ENCODE data around the gene SERPINA1. TPM values are rescaled to one million over a fixed set of nuclear protein-coding genes. Genes with fewer than 3 reads are reported as not detected.
A peak's percentile ranks its signal among the peaks of the same experiment; 100 is the strongest.

Gene SERPINA1
- total RNA-seq, 1 donor from 2014 or later, result not detected

DNA sequence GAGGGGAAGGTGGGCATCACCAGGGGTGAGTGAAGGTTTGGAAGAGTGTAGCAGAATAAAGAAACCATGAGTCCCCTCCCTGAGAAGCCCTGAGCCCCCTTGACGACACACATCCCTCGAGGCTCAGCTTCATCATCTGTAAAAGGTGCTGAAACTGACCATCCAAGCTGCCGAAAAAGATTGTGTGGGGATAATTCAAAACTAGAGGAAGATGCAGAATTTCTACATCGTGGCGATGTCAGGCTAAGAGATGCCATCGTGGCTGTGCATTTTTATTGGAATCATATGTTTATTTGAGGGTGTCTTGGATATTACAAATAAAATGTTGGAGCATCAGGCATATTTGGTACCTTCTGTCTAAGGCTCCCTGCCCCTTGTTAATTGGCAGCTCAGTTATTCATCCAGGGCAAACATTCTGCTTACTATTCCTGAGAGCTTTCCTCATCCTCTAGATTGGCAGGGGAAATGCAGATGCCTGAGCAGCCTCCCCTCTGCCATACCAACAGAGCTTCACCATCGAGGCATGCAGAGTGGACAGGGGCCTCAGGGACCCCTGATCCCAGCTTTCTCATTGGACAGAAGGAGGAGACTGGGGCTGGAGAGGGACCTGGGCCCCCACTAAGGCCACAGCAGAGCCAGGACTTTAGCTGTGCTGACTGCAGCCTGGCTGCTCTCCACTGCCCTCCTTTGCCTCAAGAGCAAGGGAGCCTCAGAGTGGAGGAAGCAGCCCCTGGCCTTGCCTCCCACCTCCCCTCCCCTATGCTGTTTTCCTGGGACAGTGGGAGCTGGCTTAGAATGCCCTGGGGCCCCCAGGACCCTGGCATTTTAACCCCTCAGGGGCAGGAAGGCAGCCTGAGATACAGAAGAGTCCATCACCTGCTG is 7.0 kb downstream of the SERPINA1 start:
- Mint-ChIP-seq H3K4me3 (no peak overlapping the region), H3K9me3 (no peaks in the 10 kb centered on the region), H3K27ac (ENCODE audit: unreplicated experiment) (no peak overlapping the region), H3K27me3 (ENCODE audit: low read depth) (no peaks in the 10 kb centered on the region), H3K4me1 (peaks cover 4% of the 10 kb centered on the region), H3K36me3 (ENCODE audit: low read depth) (no peaks in the 10 kb centered on the region)
- no peak for TF ChIP-seq CTCF (conservative IDR thresholded peaks at IDR 0.05)
- DNase-seq (ENCODE audit: low read depth, low spot score), result no peak

DNA sequence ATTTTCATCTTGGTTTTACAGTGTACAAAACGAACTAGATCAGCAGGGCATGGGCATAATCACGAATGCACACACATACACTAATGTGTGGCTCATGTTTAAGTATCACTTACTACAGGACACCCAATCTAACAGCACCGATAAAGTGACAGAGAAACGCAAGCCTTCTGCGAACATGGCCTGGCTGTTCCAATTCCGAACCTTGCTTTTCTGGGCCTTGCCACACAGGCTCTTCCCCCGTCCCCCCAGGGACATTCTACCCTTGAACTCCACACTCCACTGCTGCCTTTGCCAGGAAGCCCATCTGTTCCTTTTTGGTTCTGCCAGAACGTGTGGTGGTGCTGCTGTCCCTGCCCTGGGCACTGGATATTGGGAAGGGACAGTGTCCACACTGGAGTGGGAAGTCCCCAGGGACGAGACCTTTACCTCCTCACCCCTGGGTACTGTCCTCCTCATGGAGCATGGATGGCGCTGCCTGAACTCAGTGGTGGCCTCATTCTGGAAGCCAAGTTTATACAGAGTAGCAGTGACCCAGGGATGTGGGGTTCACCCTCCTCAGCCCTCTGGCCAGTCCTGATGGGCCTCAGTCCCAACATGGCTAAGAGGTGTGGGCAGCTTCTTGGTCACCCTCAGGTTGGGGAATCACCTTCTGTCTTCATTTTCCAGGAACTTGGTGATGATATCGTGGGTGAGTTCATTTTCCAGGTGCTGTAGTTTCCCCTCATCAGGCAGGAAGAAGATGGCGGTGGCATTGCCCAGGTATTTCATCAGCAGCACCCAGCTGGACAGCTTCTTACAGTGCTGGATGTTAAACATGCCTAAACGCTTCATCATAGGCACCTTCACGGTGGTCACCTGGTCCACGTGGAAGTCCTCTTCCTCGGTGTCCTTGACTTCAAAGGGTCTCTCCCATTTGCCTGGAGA is 7.9 kb downstream of the SERPINA1 start:
- Mint-ChIP-seq H3K27me3 (ENCODE audit: low read depth) (no peaks in the 10 kb centered on the region), H3K27ac (ENCODE audit: unreplicated experiment) (no peak overlapping the region), H3K4me3 (no peak overlapping the region), H3K9me3 (no peaks in the 10 kb centered on the region), H3K36me3 (ENCODE audit: low read depth) (no peaks in the 10 kb centered on the region), H3K4me1 (peaks cover 10% of the 10 kb centered on the region)
- no peak for TF ChIP-seq CTCF (conservative IDR thresholded peaks at IDR 0.05)
- no peak for DNase-seq (ENCODE audit: low read depth, low spot score)

DNA sequence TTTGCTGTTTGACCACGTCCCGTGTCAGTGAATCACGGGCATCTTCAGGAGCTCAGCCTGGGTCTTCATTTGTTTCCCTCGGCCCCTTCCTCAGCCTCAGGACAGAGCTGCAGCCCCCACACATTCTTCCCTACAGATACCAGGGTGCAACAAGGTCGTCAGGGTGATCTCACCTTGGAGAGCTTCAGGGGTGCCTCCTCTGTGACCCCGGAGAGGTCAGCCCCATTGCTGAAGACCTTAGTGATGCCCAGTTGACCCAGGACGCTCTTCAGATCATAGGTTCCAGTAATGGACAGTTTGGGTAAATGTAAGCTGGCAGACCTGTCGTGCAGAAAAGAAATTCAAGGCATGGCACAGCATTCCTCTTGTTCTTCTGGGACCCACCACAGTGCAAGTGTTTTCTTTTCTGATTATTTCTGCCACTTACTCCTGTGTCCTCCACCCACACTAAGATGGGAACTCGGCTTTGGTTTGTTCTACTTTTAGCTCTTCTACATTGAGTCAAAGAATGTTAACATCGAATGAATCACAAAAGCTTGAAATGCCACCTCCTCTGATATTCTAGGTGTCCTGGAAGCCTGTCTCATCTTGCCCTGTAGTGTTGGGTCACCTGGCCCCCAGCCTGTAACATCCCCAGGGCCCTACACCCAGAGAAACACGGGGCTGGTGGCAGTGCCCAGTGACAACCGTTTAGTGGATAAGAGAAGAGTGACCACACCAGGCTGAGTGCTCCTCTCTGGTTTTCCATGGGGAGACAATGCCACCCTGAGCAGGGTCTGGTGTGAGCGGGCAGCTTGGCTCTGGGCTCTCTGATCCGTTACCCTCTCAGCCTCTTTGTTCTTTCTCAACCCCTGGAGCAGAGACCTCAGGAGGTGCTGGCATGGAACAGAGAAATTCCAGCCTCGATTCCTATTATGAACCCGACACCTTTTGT is 8.8 kb downstream of the SERPINA1 start:
- TF ChIP-seq CTCF (conservative IDR thresholded peaks at IDR 0.05), result no peak
- Mint-ChIP-seq H3K27ac (ENCODE audit: unreplicated experiment) (no peak overlapping the region), H3K27me3 (ENCODE audit: low read depth) (no peaks in the 10 kb centered on the region), H3K4me1 (peaks cover 16% of the 10 kb centered on the region), H3K36me3 (ENCODE audit: low read depth) (no peaks in the 10 kb centered on the region), H3K9me3 (no peaks in the 10 kb centered on the region), H3K4me3 (no peak overlapping the region)
- DNase-seq (ENCODE audit: low read depth, low spot score), result no peak

GRCh38 chr14:94378527-94379290 is 9.7 kb downstream of the SERPINA1 start:
- Mint-ChIP-seq H3K27me3 (ENCODE audit: low read depth) (no peaks in the 10 kb centered on the region), H3K36me3 (ENCODE audit: low read depth) (no peaks in the 10 kb centered on the region), H3K27ac (ENCODE audit: unreplicated experiment) (peak overlapping the region; percentile 88), H3K4me1 (peaks cover 24% of the 10 kb centered on the region), H3K9me3 (no peaks in the 10 kb centered on the region), H3K4me3 (no peak overlapping the region)
- no peak for DNase-seq (ENCODE audit: low read depth, low spot score)
- TF ChIP-seq CTCF (conservative IDR thresholded peaks at IDR 0.05), result no peak
